GM13976 (cell line): ENCODE data around the gene ZNF610.
"Not testable (repeated sequence)": the region's sequence is repeated elsewhere in the genome, so short reads cannot be mapped to it uniquely, and the experiment has no call there.

Experiments
- DNase-seq: peaks from one replicate; pipeline ENCODE4 v3.0.0; 2012; ENCODE audit warnings: low spot score
- CTCF ChIP-seq: IDR thresholded peaks from 2 replicates; pipeline ENCODE4 v1.5.1; 2012; ENCODE audit warnings: borderline replicate concordance, mild to moderate bottlenecking; ENCODE audit not compliant: insufficient read depth; ENCODE audit errors: extremely low read depth, missing control alignments, control extremely low read depth
- in situ Hi-C: fragments of 300-500 bp; cut with MboI; formaldehyde crosslinking; loops from one replicate; pipeline ENCODE4 v1.12.0; 2022; ENCODE audit warnings: low sequenced_read_pairs, mixed read lengths, inconsistent platforms; ENCODE audit not compliant: unreplicated experiment

The ZNF610 gene

GRCh38 chr19:52336117-52336790, at the start of gene ZNF610:
ZNF610 (plus strand) TSS chr19:52336243; CDS start chr19:52349173, 12,930 bp downstream.
- TF ChIP-seq CTCF: no peak
- in situ Hi-C loops: no loop called here
- DNase-seq: peak; percentile 90

- in situ Hi-C loops: no loop called here
- no peak for TF ChIP-seq CTCF
- no peak for DNase-seq
Observed at GRCh38 chr19:52286256-52286655, 49.8 kb upstream of the ZNF610 start.

GRCh38 chr19:52291781-52292180, 44.3 kb upstream of the ZNF610 start:
- no peak for TF ChIP-seq CTCF
- in situ Hi-C loops: no loop called here
- DNase-seq: no peak

- DNase-seq, in situ Hi-C loops: not testable (repeated sequence)
Observed at GRCh38 chr19:52292946-52293345, 43.1 kb upstream of the ZNF610 start.

- in situ Hi-C loops: no loop called here
- no peak for DNase-seq
- no peak for TF ChIP-seq CTCF
Observed at GRCh38 chr19:52296400-52296772, 39.7 kb upstream of the ZNF610 start.

DNA sequence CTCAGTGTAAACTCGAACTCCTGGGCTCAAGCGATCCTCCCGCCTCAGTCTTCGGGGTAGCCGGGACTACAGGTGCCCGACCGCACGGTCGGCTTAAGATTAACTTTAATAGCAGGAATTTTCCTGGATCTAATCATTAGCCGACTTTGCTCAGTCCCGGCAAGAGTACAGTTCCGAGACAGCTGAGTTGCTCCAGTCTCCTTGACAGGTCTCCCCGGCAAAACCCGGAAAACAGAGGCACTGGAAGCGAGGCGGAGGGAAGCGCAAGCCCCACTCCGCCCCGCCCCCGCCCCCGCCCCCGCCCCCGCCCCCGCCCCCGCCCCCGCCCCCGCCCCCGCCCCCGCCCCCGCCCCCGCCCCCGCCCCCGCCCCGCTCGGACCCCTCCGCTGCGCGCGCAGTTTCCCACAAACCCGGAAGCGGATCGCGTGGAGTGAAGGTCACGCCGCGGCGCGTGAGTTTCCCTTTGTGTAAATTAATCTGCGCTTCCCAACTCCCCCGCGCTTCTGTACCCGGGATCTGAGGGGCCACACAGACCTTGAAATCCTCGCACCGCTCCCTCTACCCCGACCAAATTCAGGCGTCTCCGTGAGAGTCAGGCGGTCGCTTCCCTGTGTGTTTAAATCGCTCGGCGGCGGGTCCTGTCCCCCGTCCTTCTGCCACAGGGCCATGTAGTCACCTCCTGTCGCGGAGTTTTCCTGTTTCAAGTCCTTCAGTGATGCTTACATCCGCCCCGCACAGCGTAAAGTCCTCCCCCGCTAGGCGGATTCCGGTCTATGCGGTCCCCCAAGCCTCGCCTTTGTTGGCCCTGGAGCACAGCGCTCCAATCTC, 39.1 kb upstream of the ZNF610 start, which contains the start of gene ZNF480:
Gene ZNF480, plus strand, starts transcription at position 397 of the 828 bp plus-strand sequence. CDS start 3,244 bp downstream, outside the sequence.
- no peak for TF ChIP-seq CTCF
- DNase-seq: peak; percentile 76
- in situ Hi-C loops: no loop called here
